ENCODE results near the gene ZKSCAN3. TPM values are rescaled to one million over a fixed set of nuclear protein-coding genes. Genes with fewer than 3 reads are reported as not detected.

ZKSCAN3 gene
- total and polyA plus RNA-seq, 2 of the 4 experiments (the other 2 are of a cell fraction) = 3.7 to 4.8 TPM

- TF ChIP-seq MAZ (IDR thresholded peaks at IDR 0.05; ENCODE audit: borderline replicate concordance, low read depth, low read length) (no peak), MAFK (IDR thresholded peaks at IDR 0.05; ENCODE audit: low read depth, low read length) (no peak), ELK1 (IDR thresholded peaks at IDR 0.05; ENCODE audit: borderline replicate concordance, low read depth, low read length) (no peak), RFX5 (IDR thresholded peaks at IDR 0.05; ENCODE audit: low read depth, low read length) (no peak)
These were observed 12.6 kb upstream of the ZKSCAN3 start (continued) for GRCh38 chr6:28337121-28337520.

GRCh38 chr6:28340310-28341095 is 9.2 kb upstream of the ZKSCAN3 start:
- H3K9me3 ChIP-seq (ENCODE audit: control insufficient read depth, insufficient read depth, low read length) = no peaks in the 10 kb centered on the region
- ChIA-PET CTCF (no interaction called here), POLR2A (ENCODE audit: unreplicated experiment) (no interaction called here)
- TF ChIP-seq NFE2L2 (IDR thresholded peaks at IDR 0.05; ENCODE audit: low read depth, low read length) = no peak
- TF ChIP-seq CEBPB (IDR thresholded peaks at IDR 0.05; ENCODE audit: low read depth, low read length) = no peak
- no peak for TF ChIP-seq RFX5 (IDR thresholded peaks at IDR 0.05; ENCODE audit: low read depth, low read length)
- no peak for TF ChIP-seq ELK1 (IDR thresholded peaks at IDR 0.05; ENCODE audit: borderline replicate concordance, low read depth, low read length)
- no peak for TF ChIP-seq MAFK (IDR thresholded peaks at IDR 0.05; ENCODE audit: low read depth, low read length)
- no peak for TF ChIP-seq SMC3 (IDR thresholded peaks at IDR 0.05; ENCODE audit: low read depth, low read length)
- TF ChIP-seq CTCF (conservative IDR thresholded peaks at IDR 0.05; ENCODE audit: low read depth, low read length) = no peak
- no peak for TF ChIP-seq RAD21 (IDR thresholded peaks at IDR 0.05; ENCODE audit: low read length)
- TF ChIP-seq MAZ (IDR thresholded peaks at IDR 0.05; ENCODE audit: borderline replicate concordance, low read depth, low read length) = no peak
- TF ChIP-seq BHLHE40 (IDR thresholded peaks at IDR 0.05; ENCODE audit: low read depth, low read length) = no peak
- no peak for TF ChIP-seq MXI1 (IDR thresholded peaks at IDR 0.05; ENCODE audit: borderline replicate concordance, low read depth, low read length)

More at GRCh38 chr6:28340310-28341095, 9.2 kb upstream of the ZKSCAN3 start:
- no peaks in the 10 kb centered on the region for H3K36me3 ChIP-seq (ENCODE audit: control insufficient read depth, insufficient read depth, low read length)
- no peak overlapping the region for H2BK20ac ChIP-seq (ENCODE audit: low read depth, low read length)
- H3K27ac ChIP-seq (ENCODE audit: insufficient read depth, low read length) = no peak overlapping the region
- H2BK5ac ChIP-seq (ENCODE audit: low read depth, low read length, poor library complexity, severe bottlenecking) = no peak overlapping the region
- no peak overlapping the region for H3K56ac ChIP-seq (ENCODE audit: extremely low read depth, insufficient read depth, low read length)
- H4K20me1 ChIP-seq (ENCODE audit: insufficient read depth, low read length) = no peaks in the 10 kb centered on the region
- peaks cover 0 to 11% of the 10 kb centered on the region in 2 experiments; a peak in 2 of 4 replicates for H3K79me1 ChIP-seq (ENCODE audit: low read depth in 1 of 2, low read length in 2 of 2)
- no peak overlapping the region for H4K5ac ChIP-seq (ENCODE audit: low read depth, low read length)
- no CpG with 5 or more reads among the region's 1 CpG for WGBS, 2 experiments (ENCODE audit: extremely low coverage in 2 of 2, insufficient read length in 1 of 2)
- H3K9ac ChIP-seq (ENCODE audit: low read depth, low read length) = no peak overlapping the region
- no peak overlapping the region for H2BK15ac ChIP-seq (ENCODE audit: low read depth, low read length)
- no peak overlapping the region for H3K18ac ChIP-seq (ENCODE audit: low read depth, low read length)
- no peak overlapping the region for H2AFZ ChIP-seq (replicated peaks; ENCODE audit: low read length, poor library complexity)
- H3K23ac ChIP-seq (ENCODE audit: low read depth, low read length) = no peak overlapping the region
- H3K14ac ChIP-seq (replicated peaks; ENCODE audit: low read depth, low read length) = no peak overlapping the region
- H3K4me2 ChIP-seq (ENCODE audit: low read depth, low read length) = no peak overlapping the region
- H3K27me3 ChIP-seq (ENCODE audit: control insufficient read depth, insufficient read depth, low read length) = peaks cover 2% of the 10 kb centered on the region
- dilution Hi-C loops (cut with HindIII; ENCODE audit: low sequenced_read_pairs, unreplicated experiment) (no loop called here), intact Hi-C loops (cut with micrococcal nuclease) (no loop called here), in situ Hi-C loops (cut with MboI; ENCODE audit: low sequenced_read_pairs) (no loop called here)
- H2BK120ac ChIP-seq (ENCODE audit: low read depth, low read length) = no peak overlapping the region
- DNase-seq (no peak), ATAC-seq (ENCODE audit: low read depth) (no peak)
- no TSS peak for BruUV-seq (replicated peaks)
- no peak overlapping the region for H2AK9ac ChIP-seq (replicated peaks; ENCODE audit: low read depth, low read length, poor library complexity)
- H3K9me1 ChIP-seq (ENCODE audit: insufficient read depth, low read length) = no peaks in the 10 kb centered on the region
- H4K91ac ChIP-seq (ENCODE audit: insufficient read depth, low read depth, low read length) = no peak overlapping the region
- no peak overlapping the region for H2AK5ac ChIP-seq (ENCODE audit: low read depth, low read length)
- no peak overlapping the region for H3K4ac ChIP-seq (ENCODE audit: low read depth, low read length)
- H3K4me3 ChIP-seq (ENCODE audit: insufficient read depth, low read depth, low read length) = no peak overlapping the region
- no peak overlapping the region for H4K8ac ChIP-seq (ENCODE audit: low read depth in 2 of 2, low read length in 2 of 2)
- H3K4me1 ChIP-seq (ENCODE audit: control insufficient read depth, insufficient read depth, low read length) = peaks cover 2% of the 10 kb centered on the region; the same call in 1 of the 2 replicates
